A549 (cell line): ENCODE results near the gene VPS18. TPM values are rescaled to one million over a fixed set of nuclear protein-coding genes. Genes with fewer than 3 reads are reported as not detected.

Experiments
- ATAC-seq, 2 experiments: fragments of 200-7000 bp in 1 of 2; fragments of >200 bp in 1 of 2; cut with Nextera tagmentation in 1 of 2; cut with Tn5 transposase in 1 of 2; 3 replicates each; pipeline versions ENCODE4 v1.8.0 to v1.9.1; 2018 to 2020; ENCODE audit warnings: mild to moderate bottlenecking in 1 of 2, moderate library complexity in 1 of 2
- CTCF ChIA-PET: fragments of 300-600 bp; sonication (Branson Sonifier 250); formaldehyde crosslinking; extraction: SDS; loops from one replicate; lab custom pipeline; 2021; ENCODE audit warnings: antibody characterized with exemption, inconsistent platforms; lab: Yijun Ruan, JAX
- POLR2A ChIA-PET: fragments of 350-600 bp; formaldehyde crosslinking; extraction: SDS; loops from one replicate; lab custom pipeline; 2021; ENCODE audit warnings: antibody characterized with exemption, inconsistent platforms; lab: Yijun Ruan, JAX
- DNase-seq, 2 experiments: peaks; one replicate each; pipeline versions ENCODE4 v3.0.0 to v3.0.0-alpha.2; 2011 to 2016; ENCODE audit warnings: low read depth in 1 of 2, low spot score in 1 of 2
- FAIRE-seq: peaks from 2 replicates; lab custom pipeline; 2011; peaks lifted over from hg19 to GRCh38; lab: Jason Lieb, UNC
- H3K27ac ChIP-seq, 2 experiments: fragments of >200 bp; sonication (Bioruptor Twin); formaldehyde crosslinking; 3 replicates each; pipeline ENCODE4 v1.5.1; 2016 to 2017
- H3K4me1 ChIP-seq: fragments of >200 bp; sonication (Bioruptor Twin); formaldehyde crosslinking; 3 replicates; pipeline ENCODE4 v1.6.1; 2016
- H3K4me2 ChIP-seq: fragments of >200 bp; sonication (Bioruptor Twin); formaldehyde crosslinking; 3 replicates; pipeline ENCODE4 v1.6.1; 2016
- H3K4me3 ChIP-seq: fragments of >200 bp; sonication (Bioruptor Twin); formaldehyde crosslinking; 3 replicates; pipeline ENCODE4 v1.5.1; 2016
- H3K9me3 ChIP-seq: fragments of >200 bp; sonication (Bioruptor Twin); formaldehyde crosslinking; 3 replicates; pipeline ENCODE4 v1.6.1; 2016
- CTCF ChIP-seq: fragments of >200 bp; sonication (Bioruptor Twin); formaldehyde crosslinking; IDR thresholded peaks from 3 replicates; pipeline ENCODE4 v1.5.1; 2016
- EHMT2 ChIP-seq: fragments of 200-600 bp; sonication (generic); IDR thresholded peaks from 2 replicates; pipeline ENCODE4 v1.6.1; 2016; ENCODE audit warnings: antibody characterized with exemption, low read depth, mild to moderate bottlenecking, moderate library complexity
- FOSB ChIP-seq: fragments of 250-450 bp; sonication (Bioruptor Pico); IDR thresholded peaks from 2 replicates; pipeline ENCODE4 v1.5.0; 2020; ENCODE audit warnings: mild to moderate bottlenecking, moderate library complexity
- FOSL2 ChIP-seq, 2 experiments: fragments of 450-650 bp in 1 of 2; fragments of >200 bp in 1 of 2; sonication (Bioruptor Twin) in 1 of 2; formaldehyde crosslinking; IDR thresholded peaks; 2 replicates each; pipeline versions ENCODE4 v1.5.0 to v1.6.1; 2016 to 2020; ENCODE audit warnings: mild to moderate bottlenecking in 1 of 2, moderate library complexity in 1 of 2
- FOXS1 ChIP-seq: fragments of 250-450 bp; sonication (Bioruptor Pico); IDR thresholded peaks from 2 replicates; pipeline ENCODE4 v1.5.0; 2020; ENCODE audit warnings: mild to moderate bottlenecking, moderate library complexity
- HDAC2 ChIP-seq: fragments of 200-600 bp; sonication (generic); IDR thresholded peaks from 2 replicates; pipeline ENCODE4 v1.6.1; 2016
- HOXA7 ChIP-seq: fragments of 250-450 bp; sonication (Bioruptor Pico); IDR thresholded peaks from 2 replicates; pipeline ENCODE4 v1.5.0; 2020; ENCODE audit warnings: mild to moderate bottlenecking, moderate library complexity
- HOXB5 ChIP-seq: fragments of 250-450 bp; sonication (Bioruptor Pico); IDR thresholded peaks from 2 replicates; pipeline ENCODE4 v1.5.0; 2020; ENCODE audit warnings: mild to moderate bottlenecking, moderate library complexity
- JUNB ChIP-seq: fragments of >200 bp; sonication (Bioruptor Twin); formaldehyde crosslinking; IDR thresholded peaks from 2 replicates; pipeline ENCODE4 v1.6.1; 2016
- KDM1A ChIP-seq: fragments of 200-600 bp; sonication (generic); IDR thresholded peaks from 2 replicates; pipeline ENCODE4 v1.6.1; 2016; ENCODE audit warnings: low read depth, mild to moderate bottlenecking
- MAZ ChIP-seq: fragments of 150-350 bp; IDR thresholded peaks from 2 replicates; pipeline ENCODE4 v1.6.1; 2014; ENCODE audit warnings: antibody characterized with exemption, low read depth, low read length, borderline replicate concordance
- NR3C1 ChIP-seq: fragments of >200 bp; sonication (Bioruptor Twin); formaldehyde crosslinking; IDR thresholded peaks from 3 replicates; pipeline ENCODE4 v1.6.1; 2017
- POLR2AphosphoS2 ChIP-seq: conservative IDR thresholded peaks from 2 replicates; pipeline ENCODE4 v1.6.1; 2012; ENCODE audit warnings: low read length, improper control_type of control experiment, inconsistent platforms
- RAD21 ChIP-seq, 2 experiments: fragments of >200 bp in 1 of 2; sonication (Bioruptor Twin) in 1 of 2; formaldehyde crosslinking in 1 of 2; IDR thresholded peaks in 1 of 2; conservative IDR thresholded peaks in 1 of 2; 2 replicates in 1 of 2; 3 replicates in 1 of 2; pipeline ENCODE4 v1.6.1; 2012 to 2018; ENCODE audit warnings: inconsistent platforms in 1 of 2
- RARB ChIP-seq: fragments of 250-450 bp; sonication (Bioruptor Pico); IDR thresholded peaks from 2 replicates; pipeline ENCODE4 v1.8.0; 2021; ENCODE audit warnings: mild to moderate bottlenecking, moderate library complexity
- RFX5 ChIP-seq: fragments of 450-650 bp; IDR thresholded peaks from 2 replicates; pipeline ENCODE4 v1.7.1; 2014; ENCODE audit warnings: antibody characterized with exemption, mild to moderate bottlenecking, moderate library complexity
- SREBF2 ChIP-seq: fragments of 450-650 bp; IDR thresholded peaks from 2 replicates; pipeline ENCODE4 v1.6.1; 2014; ENCODE audit warnings: mild to moderate bottlenecking, moderate library complexity
- USF2 ChIP-seq: fragments of 450-650 bp; IDR thresholded peaks from 2 replicates; pipeline ENCODE4 v1.6.1; 2014; ENCODE audit warnings: antibody characterized with exemption
- ZNF302 ChIP-seq: fragments of 250-450 bp; sonication (Bioruptor Pico); IDR thresholded peaks from 2 replicates; pipeline ENCODE4 v1.9.0; 2021; ENCODE audit warnings: inconsistent platforms, mild to moderate bottlenecking, moderate library complexity
- WGBS: methylation state at CpG from one replicate; pipeline ENCODE4 v1.1.6; 2017; ENCODE audit errors: missing lambda C conversion rate; 5-methylcytosine and 5-hydroxymethylcytosine counted together
- polyA plus RNA-seq, 4 experiments: library from polyadenylated mRNA; depleted of rRNA in 3 of 4; stranded (reverse); fragments of >200 nt; fragmentation: RNase III in 1 of 4; extraction: RNeasy Plus Mini Kit Qiagen cat#74134 plus additional on column Dnase treatment in 1 of 4; gene quantifications; 2 replicates in 3 of 4; 3 replicates in 1 of 4; pipeline ENCODE4 v1.2.3, GENCODE V29; 2011 to 2017
- TF ChIP-seq, protein P1 (sequence below): fragments of 200-600 bp; sonication (generic); IDR thresholded peaks from 2 replicates; pipeline ENCODE4 v1.6.1; 2016; ENCODE audit warnings: antibody characterized with exemption, mild to moderate bottlenecking, moderate library complexity

VPS18 gene
- polyA plus RNA-seq, 2 of the 4 experiments (the other 2 are of a cell fraction) = 9.0 to 15.2 TPM

DNA sequence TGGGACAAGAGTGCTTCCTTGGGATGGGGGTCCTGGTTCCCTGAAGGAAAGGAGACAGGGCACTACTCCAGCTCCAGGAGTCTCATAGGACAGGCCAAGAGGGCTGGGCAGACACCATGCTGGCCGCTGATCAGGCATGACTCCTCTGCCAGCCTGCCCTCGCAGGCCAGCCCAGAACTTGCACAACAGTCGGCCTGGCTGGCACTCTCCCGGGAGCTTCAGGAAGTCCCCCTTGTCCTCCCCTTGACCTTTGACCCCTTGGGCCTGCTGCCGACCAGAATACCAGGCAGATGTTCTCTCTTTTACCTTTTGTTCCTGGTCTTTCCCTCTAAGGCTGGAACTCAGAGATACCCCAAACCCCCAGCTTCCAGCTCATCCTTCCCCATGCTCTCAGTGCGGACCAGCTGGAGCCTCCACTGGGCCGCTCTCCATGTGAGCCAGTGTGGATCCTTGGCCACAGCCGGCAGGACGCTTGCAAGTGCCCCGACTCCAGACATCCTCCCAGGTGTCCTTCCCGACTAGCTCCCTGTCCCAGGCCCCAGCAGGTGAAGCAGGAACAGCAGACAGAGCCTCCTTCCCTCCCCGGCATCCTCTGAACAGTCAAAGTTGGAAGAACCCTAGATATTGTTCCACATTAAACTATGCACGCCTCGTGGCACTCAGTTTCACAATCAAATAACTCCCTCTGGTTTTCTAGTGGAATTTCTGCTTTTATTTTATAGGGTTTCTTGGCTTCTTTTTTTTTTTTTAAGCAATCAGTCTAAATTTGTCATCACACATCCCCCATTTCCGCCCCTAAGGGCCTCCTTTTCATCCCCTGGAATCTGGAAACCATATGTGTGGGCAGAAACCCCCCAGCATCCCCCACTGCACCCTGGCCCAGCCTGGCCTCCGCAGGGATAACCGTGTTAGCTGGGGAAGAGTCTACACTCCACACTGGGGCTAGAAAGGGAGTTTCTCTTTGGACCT, 15.7 kb downstream of the VPS18 start:
- Histone ChIP-seq H3K27ac (peak overlapping the region in 1 of 2 experiments; percentile 21; a peak in 1 of 6 replicates), H3K4me2 (no peak overlapping the region), H3K9me3 (no peaks in the 10 kb centered on the region), H3K4me3 (no peak overlapping the region), H3K4me1 (peaks cover 26% of the 10 kb centered on the region)
- CTCF ChIA-PET = interaction anchor here (1.3 to 2.4 kb wide), 7 partner anchors 12 to 52 kb away, joined by 4 to 10 read pairs (median 6); partner anchors contain the start of gene VPS18
- FAIRE-seq = no peak
- 78% methylated on average over 16 of the region's 17 CpGs for WGBS
- POLR2A ChIA-PET = no interaction called here
- TF ChIP-seq HDAC2 = no peak
- TF ChIP-seq, all 56 proteins: peak for 0
- ATAC-seq (no peak), DNase-seq (no peak)

GRCh38 chr15:40911141-40911540, 16.9 kb downstream of the VPS18 start:
- H3K4me2 ChIP-seq = no peak overlapping the region
- H3K9me3 ChIP-seq = no peaks in the 10 kb centered on the region
- peaks cover 21% of the 10 kb centered on the region for H3K4me1 ChIP-seq
- DNase-seq (no peak), FAIRE-seq (no peak), ATAC-seq (no peak)
- CTCF ChIA-PET = interaction anchor here (1.4 to 2.4 kb wide), 6 partner anchors 11 to 274 kb away, joined by 4 to 10 read pairs (median 6); no protein-coding TSS in a partner anchor
- POLR2A ChIA-PET = interaction anchor here (0.6 kb wide), 1 partner anchor 17 kb away, joined by 4 read pairs; no protein-coding TSS in a partner anchor
- no peak for TF ChIP-seq HOXA7 (CRISPR knock-in tag)
- TF ChIP-seq NR3C1 = no peak
- no peak for TF ChIP-seq SREBF2
- no peak for TF ChIP-seq CTCF
- TF ChIP-seq FOSB = no peak
- TF ChIP-seq RFX5 = no peak
- no peak for TF ChIP-seq RAD21 (conservative IDR thresholded peaks at IDR 0.05 in 1 of 2, IDR thresholded peaks at IDR 0.05 in 1 of 2)
- TF ChIP-seq HOXB5 (CRISPR knock-in tag) = no peak
- TF ChIP-seq USF2 = no peak
- H3K27ac ChIP-seq = no peak overlapping the region
- no peak overlapping the region for H3K4me3 ChIP-seq
- WGBS = 69% methylated on average over 3 of the region's 7 CpGs

DNA sequence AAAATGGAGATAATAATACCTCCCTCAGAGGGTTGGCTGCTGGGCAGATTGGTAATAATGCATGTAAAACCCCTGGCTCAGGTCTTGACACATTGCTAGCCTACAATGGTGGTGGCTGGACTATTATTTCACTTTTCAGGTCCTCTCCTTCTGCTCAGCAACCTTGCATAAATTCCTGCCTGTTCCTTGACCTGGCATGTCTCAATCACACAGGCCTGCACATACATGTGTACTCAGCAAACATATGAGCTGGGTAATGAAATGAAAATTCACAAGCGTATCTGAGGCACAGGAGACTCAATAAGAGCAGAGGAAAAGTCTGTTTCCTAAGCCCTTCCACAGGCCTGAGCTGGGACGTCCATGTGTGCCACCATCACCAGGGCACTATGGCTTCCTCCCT, 17.4 kb downstream of the VPS18 start:
- CTCF ChIA-PET = interaction anchor here (1.1 to 2.4 kb wide), 6 partner anchors 10 to 273 kb away, joined by 4 to 10 read pairs (median 4); partner anchors contain the start of gene VPS18
- no peak for FAIRE-seq

More for the DNA sequence above, 17.4 kb downstream of the VPS18 start:
- no peak for TF ChIP-seq RARB
- TF ChIP-seq FOSL2 (IDR thresholded peaks at IDR 0.05) = no peak
- no peak for TF ChIP-seq FOSL2 (CRISPR knock-in tag; IDR thresholded peaks at IDR 0.05)
- TF ChIP-seq JUNB = no peak
- no peak for TF ChIP-seq KDM1A
- no peak for TF ChIP-seq ZNF302
- TF ChIP-seq POLR2AphosphoS2 = no peak
- no peak for TF ChIP-seq FOXS1 (CRISPR knock-in tag)
- TF ChIP-seq SREBF2 = no peak
- TF ChIP-seq, protein P1, sequence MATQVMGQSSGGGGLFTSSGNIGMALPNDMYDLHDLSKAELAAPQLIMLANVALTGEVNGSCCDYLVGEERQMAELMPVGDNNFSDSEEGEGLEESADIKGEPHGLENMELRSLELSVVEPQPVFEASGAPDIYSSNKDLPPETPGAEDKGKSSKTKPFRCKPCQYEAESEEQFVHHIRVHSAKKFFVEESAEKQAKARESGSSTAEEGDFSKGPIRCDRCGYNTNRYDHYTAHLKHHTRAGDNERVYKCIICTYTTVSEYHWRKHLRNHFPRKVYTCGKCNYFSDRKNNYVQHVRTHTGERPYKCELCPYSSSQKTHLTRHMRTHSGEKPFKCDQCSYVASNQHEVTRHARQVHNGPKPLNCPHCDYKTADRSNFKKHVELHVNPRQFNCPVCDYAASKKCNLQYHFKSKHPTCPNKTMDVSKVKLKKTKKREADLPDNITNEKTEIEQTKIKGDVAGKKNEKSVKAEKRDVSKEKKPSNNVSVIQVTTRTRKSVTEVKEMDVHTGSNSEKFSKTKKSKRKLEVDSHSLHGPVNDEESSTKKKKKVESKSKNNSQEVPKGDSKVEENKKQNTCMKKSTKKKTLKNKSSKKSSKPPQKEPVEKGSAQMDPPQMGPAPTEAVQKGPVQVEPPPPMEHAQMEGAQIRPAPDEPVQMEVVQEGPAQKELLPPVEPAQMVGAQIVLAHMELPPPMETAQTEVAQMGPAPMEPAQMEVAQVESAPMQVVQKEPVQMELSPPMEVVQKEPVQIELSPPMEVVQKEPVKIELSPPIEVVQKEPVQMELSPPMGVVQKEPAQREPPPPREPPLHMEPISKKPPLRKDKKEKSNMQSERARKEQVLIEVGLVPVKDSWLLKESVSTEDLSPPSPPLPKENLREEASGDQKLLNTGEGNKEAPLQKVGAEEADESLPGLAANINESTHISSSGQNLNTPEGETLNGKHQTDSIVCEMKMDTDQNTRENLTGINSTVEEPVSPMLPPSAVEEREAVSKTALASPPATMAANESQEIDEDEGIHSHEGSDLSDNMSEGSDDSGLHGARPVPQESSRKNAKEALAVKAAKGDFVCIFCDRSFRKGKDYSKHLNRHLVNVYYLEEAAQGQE = no peak
- no peak for TF ChIP-seq EHMT2
- TF ChIP-seq MAZ = no peak
- TF ChIP-seq, all 56 proteins: peak for 0
- H3K27ac ChIP-seq = no peak overlapping the region
- WGBS = 100% methylated on average over 2 of the region's 2 CpGs
- POLR2A ChIA-PET = no interaction called here
- no peak for DNase-seq
- H3K9me3 ChIP-seq = no peaks in the 10 kb centered on the region
- no peak overlapping the region for H3K4me2 ChIP-seq
- no peak overlapping the region for H3K4me3 ChIP-seq
- H3K4me1 ChIP-seq = peaks cover 16% of the 10 kb centered on the region
- ATAC-seq = no peak
